Ovary (tissue), 9 donors: ENCODE results near the gene DCTN2. TPM values are rescaled to one million over a fixed set of nuclear protein-coding genes. Genes with fewer than 3 reads are reported as not detected.
"Not testable (repeated sequence)": the region's sequence is repeated elsewhere in the genome, so short reads cannot be mapped to it uniquely, and the experiment has no call there.

Experiments
- DNase-seq, 5 donors: peaks; one replicate each; pipeline ENCODE4 v3.0.0-alpha.2; 2019 to 2020
- H3K27ac ChIP-seq, 2 donors: fragments of 200-600 bp; one replicate each; pipeline versions ENCODE4 v1.5.1 to v1.8.0; 2019 to 2022
- H3K27me3 ChIP-seq: fragments of 200-600 bp; one replicate; pipeline ENCODE4 v1.8.0; 2022
- H3K36me3 ChIP-seq: fragments of 200-600 bp; sonication (generic); one replicate; pipeline ENCODE4 v1.5.1; 2019
- H3K4me1 ChIP-seq: one replicate; pipeline ENCODE4 v1.8.1; 2013; ENCODE audit warnings: mild to moderate bottlenecking, moderate library complexity; ENCODE audit not compliant: insufficient read depth
- H3K4me3 ChIP-seq: fragments of 200-600 bp; sonication (generic); one replicate; pipeline ENCODE4 v1.5.1; 2017
- H3K9me3 ChIP-seq, 2 donors: fragments of 200-600 bp in 1 of 2; sonication (generic) in 1 of 2; one replicate each; pipeline versions ENCODE4 v1.5.1 to v1.8.1; 2013 to 2019; ENCODE audit warnings: mild to moderate bottlenecking in 1 of 2, moderate library complexity in 1 of 2
- CTCF ChIP-seq, 3 donors: fragments of 450-650 bp in 2 of 3; fragments of 200-600 bp in 1 of 3; IDR thresholded peaks; one replicate each; pipeline versions ENCODE4 v1.5.1 to v1.8.0; 2016 to 2022; ENCODE audit warnings: antibody characterized with exemption in 3 of 3, mild to moderate bottlenecking in 1 of 3
- EP300 ChIP-seq: sonication (generic); formaldehyde crosslinking; IDR thresholded peaks from one replicate; pipeline ENCODE4 v1.6.1; 2017; ENCODE audit warnings: antibody characterized with exemption
- POLR2A ChIP-seq: fragments of 450-650 bp; IDR thresholded peaks from one replicate; pipeline ENCODE4 v1.6.1; 2017; ENCODE audit warnings: antibody characterized with exemption, mild to moderate bottlenecking, moderate library complexity
- WGBS, 3 donors: extraction: QIAGEN DNeasy Blood & Tissue Kit in 1 of 3; methylation state at CpG; one replicate each; pipeline versions ENCODE4 v1.1.5 to v1.1.7; 2013 to 2017; 5-methylcytosine and 5-hydroxymethylcytosine counted together
- intact Hi-C, 4 donors: fragments of 100-400 bp; cut with DNase I; formaldehyde crosslinking; loops; one replicate each; pipeline versions ENCODE4 v1.11.0 to v1.15.1; 2022 to 2023
- polyA plus RNA-seq, 2 donors: library from polyadenylated mRNA; stranded (reverse); fragments of 200-250 nt in 1 of 2; fragments of 350-450 nt in 1 of 2; fragmentation: Illumina TruSeq in 1 of 2; extraction: RNeasy Lipid Tissue Mini Kit (QIAGEN cat#74804) in 1 of 2; gene quantifications; one replicate each; pipeline ENCODE4 v1.2.3, GENCODE V29; 2013 to 2014
- total RNA-seq, 7 donors: library from RNA; depleted of rRNA in 2 of 7; stranded (reverse); fragments of >200 nt in 2 of 7; fragmentation: NEBNext Ultra II Directional in 3 of 7; extraction: Animal tissue kit (Norgen Biotek cat#: 25700) in 3 of 7; gene quantifications; one replicate each; pipeline versions ENCODE4 v1.1.0 to v1.2.4, GENCODE V29; 2016 to 2023
- donor health status: DM: no; HTN: no; CAD: no; lungs with moderate emphysema.
- donor health status: DM: no; HTN: no; CAD: no.
- donor health status: Bipolar disorder and iron deficiency.
- donor health status: DM: yes; HTN: yes; CAD: no.
- donor health status: DM: no; HTN: no; CAD: no.
- donor health status: DM: yes; HTN: yes; CAD: no.

Gene DCTN2
- total and polyA plus RNA-seq, 9 donors = 70.7 to 226 (median 98.0) TPM

GRCh38 chr12:57568838-57569237 lies 21.8 kb upstream of the DCTN2 start:
- H3K27ac ChIP-seq = no peak overlapping the region
- intact Hi-C loops = no loop called here
- H3K4me1 ChIP-seq = no peaks in the 10 kb centered on the region
- H3K36me3 ChIP-seq = no peaks in the 10 kb centered on the region
- no peak for DNase-seq
- H3K4me3 ChIP-seq = no peak overlapping the region
- no peaks in the 10 kb centered on the region for H3K9me3 ChIP-seq
- H3K27me3 ChIP-seq = no peaks in the 10 kb centered on the region
- 68 to 73% (median 72%) methylated on average over 6 of the region's 6 CpGs for WGBS, 3 donors
- no peak for TF ChIP-seq POLR2A
- TF ChIP-seq EP300 = no peak
- no peak for TF ChIP-seq CTCF (IDR thresholded peaks at IDR 0.05)

GRCh38 chr12:57564178-57564740 lies 17.3 kb upstream of the DCTN2 start:
- TF ChIP-seq POLR2A = no peak
- TF ChIP-seq CTCF (IDR thresholded peaks at IDR 0.05) = no peak
- no peak for TF ChIP-seq EP300
- whole genome bisulfite sequencing, 3 donors = 81 to 85% (median 83%) methylated on average over 7 of the region's 7 CpGs
- H3K9me3 ChIP-seq = no peaks in the 10 kb centered on the region
- H3K27ac ChIP-seq = no peak overlapping the region
- intact Hi-C loops = no loop called here
- no peak overlapping the region for H3K4me3 ChIP-seq
- no peaks in the 10 kb centered on the region for H3K27me3 ChIP-seq
- no peaks in the 10 kb centered on the region for H3K36me3 ChIP-seq
- DNase-seq = no peak
- H3K4me1 ChIP-seq = no peaks in the 10 kb centered on the region

GRCh38 chr12:57563358-57563757 lies 16.4 kb upstream of the DCTN2 start:
- Histone ChIP-seq H3K27ac (no peak overlapping the region), H3K9me3 (no peaks in the 10 kb centered on the region), H3K36me3 (no peaks in the 10 kb centered on the region), H3K27me3 (no peaks in the 10 kb centered on the region), H3K4me3 (no peak overlapping the region), H3K4me1 (no peaks in the 10 kb centered on the region)
- WGBS, 3 donors = 21 to 41% (median 26%) methylated on average over 4 of the region's 4 CpGs
- intact Hi-C loops = no loop called here
- DNase-seq = no peak
- TF ChIP-seq CTCF (IDR thresholded peaks at IDR 0.05) (no peak), EP300 (no peak), POLR2A (no peak)

GRCh38 chr12:57561117-57561516 lies 14.1 kb upstream of the DCTN2 start:
- intact Hi-C loops, H3K4me1 ChIP-seq, H3K27me3 ChIP-seq, DNase-seq, H3K9me3 ChIP-seq, H3K4me3 ChIP-seq, H3K27ac ChIP-seq, H3K36me3 ChIP-seq: not testable (repeated sequence)
- whole genome bisulfite sequencing, 3 donors = 41 to 83% (median 54%) methylated on average over 1 of the region's 1 CpG

GRCh38 chr12:57560516-57560915 lies 13.5 kb upstream of the DCTN2 start:
- intact Hi-C loops = no loop called here
- Histone ChIP-seq H3K4me3 (no peak overlapping the region), H3K27me3 (no peaks in the 10 kb centered on the region), H3K36me3 (no peaks in the 10 kb centered on the region), H3K27ac (no peak overlapping the region), H3K9me3 (no peaks in the 10 kb centered on the region), H3K4me1 (no peaks in the 10 kb centered on the region)
- TF ChIP-seq POLR2A (no peak), CTCF (IDR thresholded peaks at IDR 0.05) (no peak), EP300 (no peak)
- WGBS, 3 donors = 88 to 91% (median 89%) methylated on average over 2 of the region's 2 CpGs
- no peak for DNase-seq
